G401 (cell line): ENCODE data around the gene SPRY4. TPM values are rescaled to one million over a fixed set of nuclear protein-coding genes. Genes with fewer than 3 reads are reported as not detected.
"Not testable (repeated sequence)": the region's sequence is repeated elsewhere in the genome, so short reads cannot be mapped to it uniquely, and the experiment has no call there.

Experiments
- DNase-seq: peaks from one replicate; pipeline ENCODE4 v3.0.0-alpha.2; 2015; ENCODE audit warnings: low spot score
- in situ Hi-C: cut with HindIII; loops from 2 replicates; pipeline ENCODE4 v1.10.0; 2016; ENCODE audit warnings: low sequenced_read_pairs, mixed read lengths
- total RNA-seq: library from RNA; depleted of rRNA; stranded (reverse); fragments of >200 nt; shearing (Covaris generic); gene quantifications from 2 replicates; pipeline ENCODE4 v1.2.3, GENCODE V29; 2014

Gene SPRY4
- total RNA-seq, 1 experiment from 2014 or later, result 7.9 TPM

DNA sequence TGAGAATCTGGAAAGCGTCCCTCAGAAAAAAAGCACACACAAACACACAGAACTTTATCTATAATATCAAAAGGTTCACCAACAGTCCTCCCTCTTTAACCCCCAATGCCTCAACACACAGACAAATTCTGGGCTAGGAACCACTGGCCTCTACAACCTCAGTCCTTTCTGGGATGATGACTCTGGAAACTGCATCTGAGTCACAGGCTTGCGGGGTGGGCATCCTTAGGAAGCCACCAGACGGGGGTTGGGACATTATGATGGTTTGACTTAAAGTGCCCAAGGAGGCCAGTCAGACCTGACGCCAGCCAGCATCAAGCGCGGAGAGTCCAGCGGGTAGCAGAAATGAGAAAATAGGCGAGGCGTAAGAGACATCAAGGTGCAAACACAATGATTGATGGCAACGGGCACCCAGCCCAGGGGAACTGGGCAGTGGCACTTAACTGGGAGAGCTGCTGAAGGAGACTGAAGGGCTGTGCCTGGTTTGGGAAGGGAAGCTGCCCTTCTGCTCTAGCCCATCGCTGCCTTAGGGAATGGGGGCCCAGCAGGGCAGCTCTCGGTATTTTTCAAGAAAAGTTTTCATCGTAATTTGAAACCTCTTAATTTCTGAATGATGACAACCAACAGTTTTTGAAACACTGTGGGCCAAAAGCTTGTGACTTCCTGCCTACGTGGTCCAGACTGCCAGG is 20.7 kb downstream of the SPRY4 start:
- DNase-seq, result no peak
- in situ Hi-C loops, result loop anchor here (25.0 kb wide), 1 partner anchor 142 kb away; no protein-coding TSS in a partner anchor

DNA sequence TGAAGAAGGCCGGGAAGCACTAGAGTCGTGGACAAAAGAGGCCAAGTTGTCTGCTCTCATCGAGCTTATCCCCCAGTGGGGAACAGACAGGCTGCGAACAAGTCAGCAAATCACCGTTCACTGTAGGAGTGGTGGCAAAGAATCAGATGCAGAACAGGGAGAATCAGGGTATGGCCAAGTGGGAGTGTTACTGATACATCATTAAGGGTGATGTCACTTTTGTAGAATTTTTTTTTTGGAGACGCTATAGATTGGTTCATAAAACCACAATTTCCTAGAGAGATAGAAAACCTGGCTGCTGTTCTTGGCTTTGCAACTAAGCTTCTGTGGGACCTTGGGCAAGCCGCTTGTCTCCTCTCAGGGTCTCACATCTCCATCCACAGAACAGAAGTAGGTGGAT is 21.3 kb downstream of the SPRY4 start:
- no peak for DNase-seq
- in situ Hi-C loops, result loop anchor here (25.0 kb wide), 1 partner anchor 141 kb away; no protein-coding TSS in a partner anchor

DNA sequence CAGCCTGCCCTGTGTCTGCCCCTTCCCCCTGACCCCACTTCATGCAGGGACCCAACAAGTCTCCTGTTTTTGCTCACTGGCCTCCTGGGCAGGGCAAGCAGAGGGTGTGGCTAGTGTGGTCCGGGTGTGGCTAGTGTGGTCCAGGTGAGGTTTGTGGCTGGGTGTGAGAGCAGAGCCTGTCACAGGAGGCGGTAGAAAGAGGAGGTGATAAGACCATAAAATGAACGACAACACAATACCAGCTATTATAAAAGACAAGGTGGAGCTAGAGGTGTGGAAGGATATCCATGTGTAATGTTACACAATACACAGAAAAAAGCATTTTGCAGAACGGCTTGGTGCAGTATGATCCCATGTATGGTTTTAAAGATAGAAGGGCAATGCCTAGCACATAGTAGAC is 23.3 kb downstream of the SPRY4 start:
- in situ Hi-C loops, result loop anchor here (25.0 kb wide), 1 partner anchor 139 kb away; no protein-coding TSS in a partner anchor
- DNase-seq, result no peak

DNA sequence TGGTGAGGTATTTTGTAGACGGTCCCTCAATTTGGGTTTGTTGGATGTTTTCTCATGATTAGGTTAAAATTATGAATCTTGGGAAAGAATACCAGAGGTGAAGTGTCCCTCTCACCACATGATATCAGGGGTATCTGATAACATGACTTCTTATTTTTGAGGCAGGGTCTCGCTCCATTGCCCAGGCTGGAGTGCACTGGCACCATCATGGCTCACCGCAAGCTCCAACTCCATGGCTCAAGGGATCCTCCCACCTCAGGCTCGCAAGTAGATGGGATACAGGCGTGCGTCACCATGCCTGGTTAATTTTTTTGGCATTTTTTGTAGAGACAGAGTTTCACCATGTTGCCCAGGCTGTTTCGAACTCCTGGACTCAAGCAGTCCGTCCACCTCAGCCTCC is 24.1 kb downstream of the SPRY4 start:
- in situ Hi-C loops, result loop anchor here (25.0 kb wide), 1 partner anchor 138 kb away; no protein-coding TSS in a partner anchor
- no peak for DNase-seq

DNA sequence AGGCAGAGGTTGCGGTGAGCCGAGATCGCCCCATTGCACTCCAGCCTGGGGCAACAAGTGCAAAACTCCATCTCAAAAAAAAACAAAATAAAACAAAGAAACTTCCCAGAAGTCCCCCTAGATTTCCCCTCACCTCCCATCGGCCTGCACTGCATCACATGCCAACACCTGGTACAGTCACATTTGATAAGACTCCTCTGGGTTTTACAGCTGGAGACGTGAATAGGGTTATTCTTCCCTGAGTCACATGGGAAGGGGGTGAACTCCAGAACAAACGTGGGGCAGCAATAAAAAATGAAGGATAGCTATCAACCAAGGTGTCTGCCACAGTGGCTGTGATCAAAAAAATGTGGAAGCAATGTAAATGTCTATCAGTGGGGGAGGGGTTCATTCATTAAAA is 26.0 kb downstream of the SPRY4 start:
- DNase-seq, result no peak
- in situ Hi-C loops, result no loop called here

DNA sequence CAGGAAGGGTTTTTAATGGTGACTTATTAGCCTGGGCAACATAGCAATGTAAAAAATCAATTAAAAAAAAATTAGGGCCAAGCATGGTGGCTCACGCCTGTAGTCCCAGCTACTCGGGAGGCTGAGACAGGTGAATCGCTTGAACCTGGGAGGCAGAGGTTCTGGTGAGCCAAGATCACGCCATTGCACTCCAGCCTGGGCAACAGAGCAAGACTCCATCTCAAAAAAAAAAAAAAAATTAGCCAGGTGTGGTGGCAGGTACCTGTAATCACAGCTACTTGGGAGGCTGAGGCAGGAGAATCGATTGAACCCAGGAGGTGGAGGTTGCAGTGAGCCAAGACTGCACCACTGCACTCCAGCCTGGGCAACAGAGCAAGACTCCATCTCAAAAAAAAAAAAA is 27.0 kb downstream of the SPRY4 start:
- DNase-seq, in situ Hi-C loops: not testable (repeated sequence)

DNA sequence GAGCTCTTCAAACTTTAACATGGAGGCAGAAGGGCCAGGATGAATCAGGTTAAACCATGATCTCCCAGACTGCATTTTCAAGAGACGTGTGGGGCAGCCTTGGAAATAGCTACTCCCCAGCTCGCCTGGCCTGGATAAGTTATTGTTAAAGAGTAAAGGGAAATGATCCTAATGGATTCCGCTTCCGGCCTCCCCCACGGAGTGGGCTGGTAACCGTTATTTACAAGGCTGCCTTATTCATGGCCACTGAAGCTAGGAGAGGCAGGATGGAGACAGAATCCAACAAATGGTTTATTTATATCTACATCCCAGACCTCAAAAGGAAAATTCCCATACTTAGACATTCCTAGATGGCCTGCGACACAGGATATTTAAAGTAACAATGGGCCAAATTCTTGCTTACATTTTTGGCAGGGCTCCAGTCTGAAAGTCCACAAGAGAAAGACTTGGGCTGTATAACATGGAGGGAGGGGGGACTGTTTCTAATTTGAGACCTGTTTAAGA is 27.9 kb downstream of the SPRY4 start:
- DNase-seq, result no peak
- in situ Hi-C loops, result no loop called here

DNA sequence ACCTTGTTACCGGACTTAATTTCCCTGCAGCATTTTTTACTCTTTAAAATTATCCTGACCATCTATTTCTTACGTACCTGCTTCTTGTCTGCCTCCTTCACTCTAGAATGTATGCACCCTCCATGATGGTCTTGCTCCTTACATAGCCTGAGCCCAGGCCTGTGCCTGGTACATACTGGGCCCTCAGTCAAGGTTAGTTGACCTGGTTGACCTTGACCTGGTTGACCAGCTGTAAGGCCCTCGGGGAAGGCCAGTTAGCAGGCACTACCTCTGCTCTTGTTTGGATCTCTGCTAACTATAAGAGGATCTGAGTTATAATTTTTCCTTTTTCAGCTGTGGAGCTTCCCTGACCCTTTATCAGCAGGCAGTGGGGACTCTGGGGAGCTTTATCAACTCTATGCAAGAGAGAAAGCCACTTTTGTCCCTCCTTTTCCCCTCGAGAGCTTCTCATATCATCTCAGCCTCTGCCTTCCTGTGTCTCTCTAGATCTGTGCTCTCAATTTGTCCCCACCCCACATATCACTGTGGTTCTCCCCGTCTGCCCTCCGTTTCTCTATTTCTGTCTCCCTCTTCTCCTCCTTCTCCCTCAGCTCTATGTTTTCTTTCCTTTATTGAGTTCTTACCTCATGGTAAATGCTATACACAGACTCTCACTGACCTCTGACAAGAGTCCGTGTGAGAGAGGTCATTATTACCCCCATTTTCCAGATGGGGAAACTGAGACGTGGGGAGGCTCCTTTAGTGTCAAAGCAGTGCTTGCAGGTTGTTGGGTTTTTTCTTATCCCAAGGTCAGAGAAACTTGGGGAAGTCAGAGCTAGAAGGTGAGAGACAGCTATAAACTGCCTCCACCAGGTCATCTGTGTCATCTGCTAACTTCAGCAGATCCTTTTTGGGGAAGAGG is 28.6 kb downstream of the SPRY4 start:
- in situ Hi-C loops, result no loop called here
- DNase-seq, result no peak

DNA sequence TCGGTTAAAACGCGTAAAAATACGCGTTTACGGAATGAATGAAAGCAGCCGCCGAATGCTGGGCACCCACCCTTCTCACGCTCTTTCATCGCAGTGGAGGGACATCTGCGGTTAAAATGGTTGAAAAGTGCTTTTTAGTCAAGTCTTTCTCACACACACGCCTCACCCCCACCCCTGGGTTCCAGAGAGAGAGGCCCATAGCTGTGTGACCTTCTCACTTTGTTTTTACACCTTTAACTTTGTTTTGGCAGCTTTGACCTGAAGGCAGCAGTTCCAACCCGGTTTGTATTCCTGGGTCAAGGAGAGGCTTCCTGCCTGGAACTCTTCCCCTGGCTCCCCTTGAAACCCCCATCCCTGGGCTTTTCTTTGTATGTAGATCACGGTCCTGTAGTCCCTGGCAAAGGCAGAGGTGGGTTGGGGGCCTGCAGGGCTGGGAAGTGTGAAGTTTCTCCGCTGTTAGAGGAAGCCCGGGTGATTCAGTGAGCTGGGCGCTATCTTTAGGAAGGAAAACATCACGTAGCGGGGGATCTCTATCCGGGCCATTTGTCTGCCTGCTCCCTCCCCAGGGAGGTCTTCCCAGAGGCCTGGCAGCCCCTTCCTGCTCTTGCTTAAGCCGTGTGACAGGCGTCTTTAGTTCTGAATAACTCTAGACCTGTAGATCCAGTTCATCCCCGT is 29.6 kb downstream of the SPRY4 start:
- in situ Hi-C loops, result no loop called here
- DNase-seq, result no peak

DNA sequence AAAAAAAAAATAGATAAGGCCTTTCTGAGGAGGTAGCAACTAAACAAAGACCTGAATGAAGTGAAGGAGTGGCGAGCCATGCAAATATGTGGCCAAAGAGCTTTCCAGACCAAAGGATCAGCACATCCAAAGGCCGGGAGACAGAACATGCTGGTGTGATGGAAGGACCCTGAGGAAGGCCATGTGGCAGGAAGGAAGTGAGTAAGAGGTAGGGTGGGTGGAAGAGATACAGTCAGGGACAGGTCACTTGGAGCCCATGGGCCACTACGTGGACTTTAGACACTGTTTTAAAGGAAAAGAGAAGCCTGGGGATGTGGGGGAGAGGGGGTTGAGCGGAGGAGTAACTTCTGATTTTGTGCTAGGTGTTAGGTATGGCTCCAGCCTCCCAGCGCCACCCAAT is 31.3 kb downstream of the SPRY4 start:
- no peak for DNase-seq
- in situ Hi-C loops, result no loop called here

DNA sequence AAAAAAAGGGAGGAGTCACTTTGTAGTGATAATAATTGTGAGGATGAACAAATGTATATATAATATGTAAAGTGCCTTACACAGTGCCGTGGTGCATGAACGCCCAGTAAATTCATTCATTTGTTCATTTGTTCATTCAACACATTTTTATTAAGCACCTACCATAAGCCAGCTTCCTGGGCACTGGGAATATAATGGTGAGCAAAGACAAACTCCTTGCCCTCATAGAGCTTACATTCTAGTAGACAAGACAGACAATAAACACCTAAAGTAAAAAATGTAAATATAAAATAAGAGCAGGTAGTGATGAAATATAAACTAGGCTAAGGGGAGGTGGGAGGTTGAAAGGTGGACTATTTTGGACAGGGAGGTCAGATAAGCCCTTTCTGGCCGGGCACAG is 32.0 kb downstream of the SPRY4 start:
- no peak for DNase-seq
- in situ Hi-C loops, result no loop called here

DNA sequence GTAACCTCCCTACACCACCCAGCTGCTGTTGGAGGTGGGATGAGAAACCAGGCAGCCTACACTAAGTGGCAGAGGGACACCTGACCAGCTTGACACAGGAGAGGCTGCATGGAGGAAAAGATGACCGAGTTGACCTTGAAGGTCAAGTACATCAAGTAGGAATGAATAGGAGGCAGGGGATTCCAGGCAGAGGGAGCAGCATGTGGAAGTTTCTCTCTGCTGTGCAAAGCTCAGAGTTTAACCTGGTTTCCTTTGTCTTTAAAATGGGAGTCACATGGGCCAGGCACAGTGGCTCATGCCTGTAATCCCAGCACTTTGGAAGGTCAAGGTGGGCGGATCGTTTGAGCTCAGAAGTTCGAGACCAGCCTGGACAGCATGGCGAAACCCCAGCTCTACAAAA is 32.6 kb downstream of the SPRY4 start:
- no peak for DNase-seq
- in situ Hi-C loops, result no loop called here

DNA sequence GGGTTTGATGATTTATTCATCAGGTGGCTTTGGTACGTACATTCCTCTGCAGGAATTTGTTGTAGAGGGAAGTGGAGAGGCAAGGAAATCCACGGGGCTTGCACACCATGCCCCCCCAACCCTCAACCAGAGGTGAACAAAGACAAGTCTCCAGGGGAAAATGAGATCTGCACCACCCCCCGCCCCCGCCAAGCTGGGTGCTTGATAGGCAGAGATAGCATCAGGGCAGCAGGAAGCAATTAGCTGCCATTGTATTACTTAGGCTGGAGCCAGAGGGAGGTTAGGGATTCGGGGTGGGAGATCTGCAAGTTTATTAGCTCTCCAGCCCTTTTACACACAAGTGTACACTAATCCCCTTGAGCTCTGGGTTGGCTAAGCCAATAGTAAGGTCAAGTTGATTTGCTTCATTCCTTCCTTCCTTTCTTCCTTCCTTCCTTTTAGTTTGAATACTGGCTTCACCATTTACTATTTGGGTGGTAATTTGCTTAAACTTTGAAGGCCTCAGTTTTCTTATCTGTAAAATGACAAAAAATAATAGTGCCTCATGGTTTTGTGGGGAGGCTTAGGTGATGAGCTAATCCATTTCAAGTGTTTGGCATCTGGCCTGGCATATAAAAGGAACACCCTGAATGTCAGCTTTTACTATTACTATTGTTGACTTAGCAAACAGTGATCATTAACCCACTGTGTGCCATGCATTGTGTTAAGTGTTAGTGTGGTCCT is 34.1 kb downstream of the SPRY4 start:
- in situ Hi-C loops, result no loop called here
- no peak for DNase-seq

DNA sequence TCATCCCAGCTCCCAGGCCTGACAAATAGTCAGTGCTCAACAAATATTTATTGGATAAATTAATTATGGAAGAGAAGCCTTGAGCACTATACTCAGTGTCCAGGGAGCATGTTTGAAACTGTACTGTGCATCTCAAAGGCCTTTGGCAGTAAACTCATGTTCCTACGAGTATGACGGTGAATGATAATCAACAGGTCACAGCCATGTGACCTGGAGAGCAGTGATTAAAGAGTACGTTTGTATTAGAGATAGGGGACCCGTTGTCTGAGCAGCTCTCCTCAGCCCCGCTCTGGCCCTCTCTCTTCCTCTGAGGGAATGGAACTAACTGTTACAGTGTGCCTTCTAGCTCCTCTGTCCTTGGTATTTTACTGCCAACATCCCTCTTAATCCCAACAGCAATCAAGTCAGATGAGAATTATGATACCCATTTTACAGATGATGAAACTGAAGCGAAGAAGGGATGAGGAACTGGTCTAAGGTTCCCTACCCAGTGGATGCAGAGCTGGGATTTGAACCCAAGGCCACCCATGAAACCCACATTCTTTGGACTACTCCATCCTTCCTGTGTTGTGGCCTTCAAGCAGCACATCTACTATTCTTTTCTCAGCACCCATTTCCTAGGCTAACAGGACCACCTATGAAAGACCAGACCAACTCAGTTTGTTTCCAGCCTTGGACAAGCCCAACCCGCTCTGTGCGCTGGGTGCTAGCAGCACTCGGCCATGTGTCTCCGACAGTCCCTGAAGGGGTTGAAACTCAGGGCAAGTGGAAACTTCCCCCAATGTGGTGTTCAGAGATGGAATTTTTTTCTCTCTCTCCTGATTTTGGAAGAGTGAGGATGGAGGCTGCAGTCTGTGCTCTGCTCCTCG is 34.9 kb downstream of the SPRY4 start:
- in situ Hi-C loops, result no loop called here
- DNase-seq, result no peak

DNA sequence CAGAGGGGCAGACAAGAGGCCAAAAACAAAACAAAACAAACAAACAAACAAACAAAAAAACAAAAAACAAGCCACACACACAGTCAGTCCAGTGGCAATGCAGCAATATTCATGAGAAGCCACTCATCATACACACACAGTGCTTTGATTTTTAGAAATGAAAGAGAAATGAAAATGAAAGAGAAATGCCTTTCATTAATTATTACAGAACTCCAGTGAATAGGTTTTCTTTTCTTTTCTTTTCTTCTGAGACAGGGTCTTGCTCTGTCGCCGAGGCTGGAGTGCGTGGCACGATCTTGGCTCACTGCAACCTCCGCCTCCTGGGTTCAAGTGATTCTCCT is 36.9 kb downstream of the SPRY4 start:
- no peak for DNase-seq
- in situ Hi-C loops, result no loop called here

DNA sequence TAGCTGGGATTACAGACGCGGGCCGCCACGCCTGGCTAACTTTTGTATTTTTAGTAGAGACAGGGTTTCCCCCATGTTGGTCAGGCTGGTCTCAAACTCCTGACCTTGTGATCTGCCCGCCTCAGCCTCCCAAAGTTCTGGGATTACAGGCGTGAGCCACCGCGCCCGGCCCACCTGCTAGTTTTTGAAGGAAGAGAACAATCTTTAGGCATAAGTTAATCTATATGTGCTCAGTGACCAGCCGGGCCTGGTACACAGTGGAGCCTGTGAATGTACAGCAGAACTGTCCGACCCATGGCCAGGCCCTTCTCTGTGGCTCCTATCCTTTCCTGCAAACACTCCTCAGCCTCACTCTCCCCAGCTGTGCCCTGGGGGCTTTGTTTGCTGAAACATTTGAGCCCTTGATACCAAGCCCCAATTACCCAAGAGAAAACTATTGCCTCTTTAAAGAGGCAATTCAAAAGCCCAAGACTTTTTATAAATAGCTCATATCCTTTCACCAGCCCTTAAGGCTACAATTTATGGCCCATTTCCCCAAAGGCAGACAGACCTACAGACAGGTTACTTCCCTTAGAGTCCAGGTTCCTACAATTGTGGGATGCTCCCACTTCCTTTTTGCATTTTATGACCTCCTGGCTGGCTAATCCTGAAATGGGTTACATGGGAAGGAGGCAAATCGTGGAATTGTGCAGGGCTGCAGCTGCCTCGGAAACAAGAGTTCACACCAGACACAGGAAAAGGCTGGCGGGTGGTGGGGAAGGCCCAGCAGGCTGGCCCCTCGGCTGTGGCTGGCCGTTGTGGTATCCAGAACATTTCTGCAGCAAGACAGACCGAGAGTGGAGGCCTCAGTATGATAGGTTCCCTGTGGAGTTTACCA is 37.5 kb downstream of the SPRY4 start:
- DNase-seq, result no peak

DNA sequence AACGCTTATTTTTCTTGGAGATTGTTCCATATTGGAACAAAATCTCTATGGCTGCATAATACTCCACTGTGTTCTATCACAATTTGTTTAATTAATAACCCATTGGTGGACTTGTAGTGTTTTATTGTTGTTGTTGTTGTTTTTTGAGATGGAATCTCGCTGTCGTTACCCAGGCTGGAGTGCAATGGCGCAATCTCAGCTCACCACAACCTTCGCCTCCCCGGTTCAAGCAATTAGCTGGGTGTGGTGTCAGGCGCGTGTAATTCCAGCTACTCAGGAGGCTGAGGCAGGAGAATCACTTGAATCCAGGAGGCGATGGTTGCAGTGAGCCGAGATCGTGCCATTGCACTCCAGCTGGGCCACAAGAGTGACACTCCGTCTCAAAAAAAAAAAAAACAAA is 38.7 kb downstream of the SPRY4 start:
- in situ Hi-C loops, result no loop called here
- no peak for DNase-seq

More for the DNA sequence above, 37.5 kb downstream of the SPRY4 start:
- in situ Hi-C loops, result no loop called here
